Measurements from ENCODE around the gene PAPSS2. TPM values are rescaled to one million over a fixed set of nuclear protein-coding genes. Genes with fewer than 3 reads are reported as not detected.

The PAPSS2 gene
- total RNA-seq, 1 donor from 2014 or later, result 4.7 TPM

- Mint-ChIP-seq H3K27ac (ENCODE audit: unreplicated experiment) (no peak overlapping the region), H3K4me1 (ENCODE audit: low read depth, unreplicated experiment) (no peaks in the 10 kb centered on the region)
These were observed 104.6 kb downstream of the PAPSS2 start for GRCh38 chr10:87764072-87764934.

GRCh38 chr10:87765666-87766376 is 106.1 kb downstream of the PAPSS2 start:
- no peak for DNase-seq
- TF ChIP-seq, protein P1, sequence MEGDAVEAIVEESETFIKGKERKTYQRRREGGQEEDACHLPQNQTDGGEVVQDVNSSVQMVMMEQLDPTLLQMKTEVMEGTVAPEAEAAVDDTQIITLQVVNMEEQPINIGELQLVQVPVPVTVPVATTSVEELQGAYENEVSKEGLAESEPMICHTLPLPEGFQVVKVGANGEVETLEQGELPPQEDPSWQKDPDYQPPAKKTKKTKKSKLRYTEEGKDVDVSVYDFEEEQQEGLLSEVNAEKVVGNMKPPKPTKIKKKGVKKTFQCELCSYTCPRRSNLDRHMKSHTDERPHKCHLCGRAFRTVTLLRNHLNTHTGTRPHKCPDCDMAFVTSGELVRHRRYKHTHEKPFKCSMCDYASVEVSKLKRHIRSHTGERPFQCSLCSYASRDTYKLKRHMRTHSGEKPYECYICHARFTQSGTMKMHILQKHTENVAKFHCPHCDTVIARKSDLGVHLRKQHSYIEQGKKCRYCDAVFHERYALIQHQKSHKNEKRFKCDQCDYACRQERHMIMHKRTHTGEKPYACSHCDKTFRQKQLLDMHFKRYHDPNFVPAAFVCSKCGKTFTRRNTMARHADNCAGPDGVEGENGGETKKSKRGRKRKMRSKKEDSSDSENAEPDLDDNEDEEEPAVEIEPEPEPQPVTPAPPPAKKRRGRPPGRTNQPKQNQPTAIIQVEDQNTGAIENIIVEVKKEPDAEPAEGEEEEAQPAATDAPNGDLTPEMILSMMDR (IDR thresholded peaks at IDR 0.05; ENCODE audit: partially characterized antibody, unreplicated experiment), result no peak
- H3K4me1 Mint-ChIP-seq (ENCODE audit: low read depth, unreplicated experiment), result no peaks in the 10 kb centered on the region
- H3K27me3 Mint-ChIP-seq (ENCODE audit: unreplicated experiment), result no peaks in the 10 kb centered on the region
- no peaks in the 10 kb centered on the region for H3K9me3 Mint-ChIP-seq (ENCODE audit: unreplicated experiment)
- H3K4me3 Mint-ChIP-seq (ENCODE audit: unreplicated experiment), result no peak overlapping the region
- no peak overlapping the region for H3K27ac Mint-ChIP-seq (ENCODE audit: unreplicated experiment)
- H3K36me3 Mint-ChIP-seq (ENCODE audit: unreplicated experiment), result no peaks in the 10 kb centered on the region

More at GRCh38 chr10:87764072-87764934, 104.6 kb downstream of the PAPSS2 start:
- Mint-ChIP-seq H3K9me3 (ENCODE audit: unreplicated experiment) (no peaks in the 10 kb centered on the region), H3K27me3 (ENCODE audit: unreplicated experiment) (no peaks in the 10 kb centered on the region), H3K4me3 (ENCODE audit: unreplicated experiment) (no peak overlapping the region), H3K36me3 (ENCODE audit: unreplicated experiment) (no peaks in the 10 kb centered on the region)
- TF ChIP-seq, protein P1 (IDR thresholded peaks at IDR 0.05; ENCODE audit: partially characterized antibody, unreplicated experiment), result no peak
- no peak for DNase-seq

DNA sequence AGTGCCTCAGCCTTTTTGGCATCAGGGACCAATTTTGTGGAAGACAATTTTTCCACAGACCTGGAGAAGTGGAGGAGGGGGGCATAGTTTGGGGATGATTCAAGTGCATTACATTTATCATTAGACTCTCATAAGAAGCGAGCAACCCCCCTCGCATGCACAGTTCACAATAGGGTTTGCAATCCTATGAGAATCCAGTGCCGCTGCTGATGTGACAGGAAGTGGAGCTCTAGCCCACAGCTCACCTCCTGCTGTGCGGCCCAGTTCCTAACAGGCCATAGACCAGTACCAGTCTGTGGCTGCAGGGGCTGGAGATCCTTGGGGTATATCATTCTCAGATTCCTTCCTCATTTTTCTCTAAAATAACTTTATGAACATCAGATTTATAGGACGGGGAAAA is 107.6 kb downstream of the PAPSS2 start:
- Mint-ChIP-seq H3K36me3 (ENCODE audit: unreplicated experiment) (no peaks in the 10 kb centered on the region), H3K9me3 (ENCODE audit: unreplicated experiment) (peaks cover 2% of the 10 kb centered on the region), H3K27me3 (ENCODE audit: unreplicated experiment) (no peaks in the 10 kb centered on the region), H3K4me3 (ENCODE audit: unreplicated experiment) (no peak overlapping the region), H3K4me1 (ENCODE audit: low read depth, unreplicated experiment) (no peaks in the 10 kb centered on the region), H3K27ac (ENCODE audit: unreplicated experiment) (no peak overlapping the region)
- no peak for DNase-seq
- TF ChIP-seq, protein P1 (IDR thresholded peaks at IDR 0.05; ENCODE audit: partially characterized antibody, unreplicated experiment), result no peak

GRCh38 chr10:87771871-87772500 is 112.3 kb downstream of the PAPSS2 start:
- H3K4me1 Mint-ChIP-seq (ENCODE audit: low read depth, unreplicated experiment), result no peaks in the 10 kb centered on the region
- no peak overlapping the region for H3K4me3 Mint-ChIP-seq (ENCODE audit: unreplicated experiment)
- H3K36me3 Mint-ChIP-seq (ENCODE audit: unreplicated experiment), result no peaks in the 10 kb centered on the region
- TF ChIP-seq, protein P1 (IDR thresholded peaks at IDR 0.05; ENCODE audit: partially characterized antibody, unreplicated experiment), result peak; percentile 62
- H3K27me3 Mint-ChIP-seq (ENCODE audit: unreplicated experiment), result no peaks in the 10 kb centered on the region
- no peak for DNase-seq
- no peak overlapping the region for H3K27ac Mint-ChIP-seq (ENCODE audit: unreplicated experiment)
- H3K9me3 Mint-ChIP-seq (ENCODE audit: unreplicated experiment), result peaks cover 2% of the 10 kb centered on the region
